ENCODE data around the gene FUT1.

DNA sequence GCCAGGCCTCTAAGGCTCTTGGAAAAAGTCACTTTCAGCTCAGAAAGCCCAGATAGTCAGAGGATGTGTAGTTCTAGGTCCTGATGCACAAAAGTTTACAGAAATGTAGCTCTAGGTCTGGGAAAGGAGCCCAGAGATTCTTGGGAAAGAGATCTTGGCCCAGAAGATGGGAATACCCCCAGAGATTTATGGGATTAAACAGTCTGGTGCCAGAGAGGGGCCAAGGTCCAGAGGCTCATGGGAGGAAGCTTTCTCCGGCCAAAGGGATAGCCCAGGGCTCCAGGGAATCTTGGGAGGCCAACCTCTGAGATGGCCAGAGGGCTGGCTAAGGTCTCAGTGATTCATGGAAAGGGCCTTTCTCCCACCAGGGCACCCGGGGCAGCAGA is 43.2 kb upstream of the FUT1 start:
- TF ChIP-seq, protein P1, sequence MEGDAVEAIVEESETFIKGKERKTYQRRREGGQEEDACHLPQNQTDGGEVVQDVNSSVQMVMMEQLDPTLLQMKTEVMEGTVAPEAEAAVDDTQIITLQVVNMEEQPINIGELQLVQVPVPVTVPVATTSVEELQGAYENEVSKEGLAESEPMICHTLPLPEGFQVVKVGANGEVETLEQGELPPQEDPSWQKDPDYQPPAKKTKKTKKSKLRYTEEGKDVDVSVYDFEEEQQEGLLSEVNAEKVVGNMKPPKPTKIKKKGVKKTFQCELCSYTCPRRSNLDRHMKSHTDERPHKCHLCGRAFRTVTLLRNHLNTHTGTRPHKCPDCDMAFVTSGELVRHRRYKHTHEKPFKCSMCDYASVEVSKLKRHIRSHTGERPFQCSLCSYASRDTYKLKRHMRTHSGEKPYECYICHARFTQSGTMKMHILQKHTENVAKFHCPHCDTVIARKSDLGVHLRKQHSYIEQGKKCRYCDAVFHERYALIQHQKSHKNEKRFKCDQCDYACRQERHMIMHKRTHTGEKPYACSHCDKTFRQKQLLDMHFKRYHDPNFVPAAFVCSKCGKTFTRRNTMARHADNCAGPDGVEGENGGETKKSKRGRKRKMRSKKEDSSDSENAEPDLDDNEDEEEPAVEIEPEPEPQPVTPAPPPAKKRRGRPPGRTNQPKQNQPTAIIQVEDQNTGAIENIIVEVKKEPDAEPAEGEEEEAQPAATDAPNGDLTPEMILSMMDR (conservative IDR thresholded peaks at IDR 0.05; ENCODE audit: low read length) = no peak
- TF ChIP-seq EZH2phosphoT487 (IDR thresholded peaks at IDR 0.05; ENCODE audit: borderline replicate concordance) = no peak

All from Loucy (cell line).